Measurements from ENCODE around the gene XPO4. TPM values are rescaled to one million over a fixed set of nuclear protein-coding genes. Genes with fewer than 3 reads are reported as not detected.

The XPO4 gene
- total and polyA plus RNA-seq, 2 of the 8 experiments (the other 6 are each of a cell fraction or from before 2014, with no cell fraction given): 11.9 to 33.3 TPM

DNA sequence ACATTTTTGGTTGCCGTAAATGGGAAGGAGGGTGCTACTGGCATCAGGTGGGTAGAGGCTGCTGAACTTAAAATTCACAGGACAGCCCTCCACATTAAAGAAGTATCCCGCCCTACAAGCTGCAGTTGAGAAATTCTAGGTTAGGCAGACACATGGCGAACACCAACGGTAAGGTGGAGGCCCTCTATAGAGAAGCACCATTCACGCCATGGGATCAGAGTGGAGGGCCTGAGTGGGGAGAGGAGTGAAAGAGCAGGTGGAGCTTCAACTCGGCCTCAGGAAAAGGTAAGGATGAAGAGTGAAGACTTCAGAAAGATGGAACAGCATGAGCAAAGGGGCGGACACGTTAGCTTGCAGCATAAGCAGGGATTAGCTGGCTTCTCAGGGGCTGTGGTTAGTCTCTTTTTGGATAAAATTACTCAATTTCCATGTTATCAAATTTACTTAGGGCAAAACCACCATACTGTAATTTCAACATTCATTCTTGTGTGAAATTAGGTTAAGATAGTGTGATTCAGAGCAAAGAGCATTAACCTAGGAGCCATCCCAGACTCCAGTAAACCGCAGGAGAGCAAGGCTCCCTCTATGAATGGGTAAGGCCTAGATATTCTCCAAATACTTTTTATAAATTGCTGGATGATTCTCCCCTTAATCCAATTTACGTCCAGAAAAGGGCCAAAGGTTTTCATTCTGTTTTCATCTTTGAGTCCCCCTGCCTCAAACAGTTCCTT lies 130.0 kb downstream of the XPO4 start (continued):
- TF ChIP-seq, protein P1, sequence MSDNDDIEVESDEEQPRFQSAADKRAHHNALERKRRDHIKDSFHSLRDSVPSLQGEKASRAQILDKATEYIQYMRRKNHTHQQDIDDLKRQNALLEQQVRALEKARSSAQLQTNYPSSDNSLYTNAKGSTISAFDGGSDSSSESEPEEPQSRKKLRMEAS (IDR thresholded peaks at IDR 0.05): no peak
